Measurements from ENCODE around the gene HINT1.
"Not testable (repeated sequence)": the region's sequence is repeated elsewhere in the genome, so short reads cannot be mapped to it uniquely, and the experiment has no call there.

The HINT1 gene

DNA sequence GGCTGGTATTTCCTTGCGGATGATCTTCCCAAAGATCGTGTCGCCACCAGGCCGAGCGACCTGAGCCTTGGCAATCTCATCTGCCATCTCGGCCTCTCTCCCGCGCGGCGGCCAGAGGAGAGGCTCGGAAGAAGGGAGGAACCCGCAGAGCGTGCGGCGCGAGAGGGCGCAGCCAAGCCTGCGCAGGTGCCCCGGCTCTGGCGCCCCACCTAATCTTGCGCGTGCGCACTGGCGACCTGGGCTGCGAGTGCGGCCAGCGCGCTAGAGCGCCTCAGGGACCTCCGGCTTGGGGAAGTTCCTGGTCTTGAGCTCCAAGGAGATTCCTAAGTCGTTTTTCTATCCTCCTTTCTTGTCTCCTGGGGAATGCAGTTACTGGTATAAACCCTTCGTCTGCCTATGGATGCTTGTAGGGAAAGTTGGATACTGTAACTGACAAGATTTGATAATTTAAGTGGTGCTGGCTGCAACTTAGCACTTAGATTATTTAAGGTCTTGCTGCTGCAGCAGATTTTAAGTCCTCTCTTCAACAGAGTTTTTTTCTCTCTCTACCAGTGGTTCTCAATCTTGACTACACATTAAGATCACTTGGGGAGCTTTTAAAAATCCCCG lies at the start of gene HINT1:
TSS of gene HINT1 (minus strand) at position 138 of the 609 bp plus-strand sequence. CDS start at position 87, 51 bp downstream.
- peak; percentile 95 for DNase-seq

DNA sequence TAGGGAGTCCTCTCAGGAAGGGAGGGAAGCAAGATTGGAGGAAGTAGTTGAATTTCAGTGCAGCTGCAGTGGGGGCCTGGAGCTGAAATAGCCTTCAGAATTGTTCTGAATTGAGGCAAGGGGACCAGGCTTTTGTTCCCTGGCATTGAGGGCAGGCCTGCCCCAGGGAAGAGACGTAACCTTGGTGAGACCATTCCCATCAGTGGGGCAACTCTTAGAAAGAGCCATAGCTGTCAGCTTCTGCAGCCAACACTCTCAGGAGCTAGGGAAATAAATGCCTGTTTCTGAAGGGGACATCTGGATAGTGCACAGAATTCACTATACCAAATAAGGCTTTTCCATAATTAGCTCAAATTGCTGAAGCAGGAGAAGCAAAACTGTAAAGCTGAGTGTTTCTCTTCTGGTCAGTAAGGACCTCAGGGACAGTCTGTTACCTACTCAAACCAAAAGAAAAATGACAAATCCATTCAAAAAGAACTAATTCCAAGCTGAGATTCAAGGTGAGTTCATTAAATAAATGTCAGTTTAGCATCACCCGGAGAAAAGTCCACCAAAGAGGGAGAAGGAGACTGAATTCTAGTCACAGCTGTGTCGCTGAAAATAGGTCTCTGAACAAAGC lies 49.7 kb upstream of the HINT1 start:
- no peak for DNase-seq

DNA sequence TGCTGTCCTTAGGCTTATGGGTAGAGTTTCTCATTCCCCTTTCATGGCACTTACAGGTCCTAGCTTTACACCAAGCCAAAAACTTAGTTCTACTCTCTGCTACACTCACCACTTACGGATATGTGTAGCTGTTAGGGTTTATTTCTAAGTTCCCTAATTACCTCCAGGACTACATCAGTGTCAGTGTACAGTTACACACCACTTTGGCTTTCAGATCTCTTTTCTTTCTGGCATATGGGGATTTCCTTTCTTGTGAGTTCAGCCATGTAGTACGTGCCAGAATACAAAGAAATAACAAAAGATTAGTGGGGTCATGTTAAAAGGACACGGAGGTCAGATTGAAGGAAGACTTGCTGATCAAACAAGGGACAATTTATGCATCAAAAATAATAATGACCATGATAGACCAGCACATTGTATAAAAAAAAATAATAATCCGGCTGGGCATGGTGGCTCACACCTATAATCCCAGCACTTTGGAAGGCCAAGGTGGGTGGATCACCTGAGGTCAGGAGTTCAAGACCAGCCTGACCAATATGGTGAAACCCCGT lies 47.5 kb upstream of the HINT1 start:
- no peak for DNase-seq

DNA sequence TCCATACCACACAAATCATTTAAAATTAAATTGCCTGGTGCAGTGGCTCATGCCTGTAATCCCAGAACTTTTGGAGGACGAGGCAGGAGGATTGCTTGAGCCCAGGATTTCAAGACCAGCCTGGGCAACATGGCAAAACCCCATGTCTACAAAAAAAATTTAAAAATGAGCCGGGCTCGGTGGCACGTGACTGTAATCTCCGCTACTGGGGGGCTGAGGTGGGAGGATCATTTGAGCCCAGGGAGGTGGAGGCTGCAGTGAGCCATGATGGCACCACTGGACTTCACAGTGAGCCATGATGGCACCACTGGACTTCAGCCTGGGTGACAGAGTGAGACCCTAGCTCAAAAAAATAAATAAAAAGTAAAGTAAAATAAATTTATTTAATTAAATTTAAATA lies 46.6 kb upstream of the HINT1 start:
- DNase-seq, result no peak

DNA sequence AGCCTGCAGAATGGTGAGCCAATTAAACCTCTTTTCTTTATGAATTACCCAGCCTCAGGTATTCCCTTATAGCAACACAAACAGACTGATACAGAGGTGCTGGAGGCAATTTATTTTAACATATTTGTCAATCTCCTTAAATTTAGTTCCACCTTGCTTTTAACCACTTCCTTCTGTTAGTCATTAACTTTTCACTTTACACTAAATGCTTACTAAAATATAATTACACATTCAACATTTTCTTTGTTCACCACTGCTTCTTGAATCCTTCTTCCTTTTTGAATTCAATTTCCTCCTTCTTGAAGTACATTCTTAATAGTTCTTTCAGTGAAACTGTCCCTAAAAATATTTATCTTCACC lies 45.1 kb upstream of the HINT1 start:
- no peak for DNase-seq

DNA sequence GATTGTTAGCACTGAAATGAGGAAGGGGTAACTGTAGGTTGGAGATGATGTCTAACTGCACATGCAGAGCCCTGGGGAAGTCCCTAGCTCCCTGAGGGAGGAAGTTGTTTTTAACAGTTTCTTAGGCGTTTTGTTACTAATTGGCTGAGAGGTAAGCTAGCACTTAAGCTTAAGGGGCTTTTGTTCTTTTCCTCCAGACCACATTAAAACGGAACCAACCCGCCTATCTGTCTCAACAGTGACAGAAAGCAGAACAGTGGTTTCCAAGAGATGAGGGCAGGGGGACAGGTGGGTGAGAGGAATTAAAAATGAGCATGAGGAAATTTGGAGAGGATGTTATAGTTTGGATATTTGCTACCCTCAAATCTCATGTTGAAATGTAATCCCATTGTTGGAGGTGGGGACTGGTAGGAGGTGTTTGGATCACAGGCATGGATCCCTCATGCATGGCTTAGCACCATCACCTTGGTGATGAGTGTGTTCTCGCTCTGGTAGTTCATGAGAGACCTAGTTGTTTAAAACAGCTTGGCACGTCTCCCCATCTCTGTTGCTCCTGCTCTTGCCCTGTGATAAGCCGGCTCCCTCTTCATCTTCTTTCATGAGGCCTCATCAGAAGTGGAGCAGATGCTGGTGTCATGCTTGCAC lies 44.6 kb upstream of the HINT1 start:
- peak; percentile 90 for DNase-seq

DNA sequence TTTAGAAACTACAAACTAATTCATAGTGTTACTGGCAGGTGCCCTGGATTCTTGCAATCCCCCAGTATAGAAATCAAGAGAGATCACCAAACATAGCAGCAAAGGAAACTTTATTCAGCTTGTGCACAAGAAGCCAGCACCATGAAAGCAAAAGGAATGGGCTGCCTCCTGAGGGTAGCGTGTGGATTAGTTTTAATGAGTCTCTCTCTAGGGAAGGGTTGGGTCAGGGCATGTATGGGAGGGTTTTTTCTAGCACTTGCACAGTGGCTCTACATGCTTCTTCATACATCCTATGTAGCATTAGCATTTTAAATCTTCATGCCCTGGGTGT lies 44.1 kb upstream of the HINT1 start:
- DNase-seq, result no peak

DNA sequence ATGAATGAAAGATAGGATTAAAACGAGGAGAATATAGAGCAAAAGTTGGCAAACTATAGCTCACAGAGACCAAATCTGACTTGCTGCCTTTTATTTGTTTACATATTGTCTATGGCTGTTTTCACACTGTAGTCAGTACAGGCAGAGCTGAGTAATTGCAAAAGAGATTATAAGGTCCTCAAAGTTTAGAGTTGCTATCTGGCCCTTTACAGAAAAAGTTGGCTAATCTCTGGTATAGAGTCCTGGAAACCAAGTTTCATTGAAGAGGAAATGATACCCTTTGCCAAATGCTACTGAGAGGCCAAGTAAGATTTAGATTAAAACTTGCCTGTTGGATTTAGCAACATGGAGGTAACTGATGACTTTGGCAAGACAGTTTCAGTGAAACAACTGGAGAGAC lies 41.7 kb upstream of the HINT1 start:
- peak; percentile 64 for DNase-seq

DNA sequence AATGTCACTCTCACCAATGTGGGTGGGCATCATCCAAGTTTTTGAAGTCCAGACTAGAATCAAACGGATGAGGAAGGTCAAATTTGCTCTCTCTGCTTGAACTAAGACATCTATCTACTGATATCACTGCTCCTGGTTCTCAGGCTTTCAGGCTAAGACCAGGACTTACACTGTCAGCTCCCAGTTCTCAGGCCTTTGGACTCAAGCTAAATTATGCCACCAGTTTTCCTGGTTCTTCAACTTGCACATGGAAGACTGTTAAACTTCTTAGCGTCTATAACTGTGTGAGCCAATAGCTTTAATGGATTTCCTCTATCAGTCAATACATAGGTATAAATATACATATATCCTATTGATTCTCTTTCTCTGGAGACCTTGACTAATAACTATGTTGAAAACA lies 41.0 kb upstream of the HINT1 start:
- DNase-seq, result no peak

DNA sequence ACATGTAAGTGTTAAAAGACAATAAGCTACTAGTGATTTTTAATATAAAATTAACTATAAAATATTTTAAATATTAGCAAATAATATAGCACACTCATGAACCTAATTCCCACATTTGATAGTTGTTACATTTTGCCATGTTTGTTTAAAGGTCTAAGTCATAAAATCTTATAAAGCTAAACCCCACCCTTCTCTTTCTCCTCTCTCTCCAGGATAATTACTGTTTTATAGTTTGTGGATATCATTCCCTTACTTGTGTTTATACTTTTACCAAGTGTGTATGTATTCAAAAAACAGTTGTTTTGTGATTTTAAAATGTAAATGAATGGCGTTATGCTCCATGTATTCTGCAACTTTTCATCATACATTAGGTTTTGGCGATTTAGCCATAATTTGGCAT lies 39.9 kb upstream of the HINT1 start:
- no peak for DNase-seq

DNA sequence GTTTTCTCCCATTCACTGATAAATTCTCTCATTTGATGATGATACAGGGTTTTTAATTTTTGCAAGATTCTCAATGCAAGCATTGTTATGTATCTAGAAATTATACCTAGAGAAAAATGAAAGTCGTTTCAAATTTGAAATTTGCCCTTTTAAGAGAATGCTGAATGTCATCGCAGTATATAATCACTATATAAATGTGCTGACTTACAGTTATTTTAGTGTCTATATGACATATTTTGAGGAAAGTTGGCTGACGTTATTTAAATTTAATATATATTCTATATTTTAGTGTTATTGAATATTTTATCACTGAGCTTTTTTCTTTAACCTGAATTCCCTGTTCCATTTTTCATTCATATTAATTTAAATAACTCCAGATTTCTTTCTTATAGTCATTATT lies 35.5 kb upstream of the HINT1 start:
- no peak for DNase-seq

DNA sequence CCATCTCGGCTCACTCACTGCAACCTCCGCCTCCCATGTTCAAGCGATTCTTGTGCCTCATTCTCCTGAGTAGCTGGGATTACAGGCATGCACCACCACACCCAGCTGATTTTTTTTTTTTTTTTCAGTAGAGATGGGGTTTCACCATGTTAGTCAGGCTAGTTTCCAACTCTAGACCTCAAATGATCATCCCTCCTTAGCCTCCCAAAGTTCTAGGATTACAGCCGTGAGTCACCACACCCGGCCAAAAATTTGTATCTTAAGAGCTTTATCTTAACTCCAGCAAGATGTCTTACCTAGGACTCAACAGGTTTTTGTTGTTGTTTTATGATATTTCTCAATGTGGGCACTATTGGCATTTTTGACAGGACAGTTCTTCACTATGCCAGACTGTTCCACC lies 33.6 kb upstream of the HINT1 start:
- DNase-seq, result no peak

DNA sequence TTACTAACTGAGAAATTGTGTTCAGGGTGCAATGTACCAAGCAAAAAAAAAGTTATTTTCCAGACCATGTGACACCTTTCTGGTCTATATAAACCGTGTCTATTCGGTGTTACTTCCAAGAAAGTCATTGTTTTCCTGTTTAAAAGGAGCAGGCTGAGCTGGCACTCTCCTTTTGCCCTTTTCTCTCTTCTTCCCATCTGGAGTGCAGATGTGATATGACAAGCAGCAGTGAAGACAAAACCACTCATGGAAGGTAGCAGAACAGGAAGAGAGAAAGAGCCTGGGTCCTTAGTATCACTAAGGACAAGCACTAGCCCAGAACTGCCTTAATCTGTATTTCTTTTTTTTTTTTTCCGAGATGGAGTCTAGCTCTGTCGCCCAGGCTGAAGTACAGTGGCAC lies 31.3 kb upstream of the HINT1 start:
- no peak for DNase-seq

DNA sequence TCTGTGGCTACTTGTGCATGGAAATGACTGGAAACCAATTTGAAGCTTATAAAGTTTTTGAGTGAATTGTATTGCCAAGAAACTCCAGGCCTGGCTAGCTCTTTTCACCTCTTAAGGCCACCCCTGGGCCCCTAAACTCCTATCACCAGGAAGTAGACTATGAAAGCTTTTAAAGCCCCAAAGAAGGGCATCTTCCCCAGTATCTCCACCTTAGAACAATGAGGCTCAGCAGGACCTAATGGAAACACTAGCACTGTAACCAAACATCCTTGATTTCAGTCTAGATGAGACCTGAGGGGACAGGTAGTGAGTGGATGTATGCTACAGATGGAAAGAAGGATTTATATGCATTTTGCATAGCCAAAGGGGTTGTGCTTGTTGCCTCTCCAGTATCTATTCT lies 30.6 kb upstream of the HINT1 start:
- no peak for DNase-seq

DNA sequence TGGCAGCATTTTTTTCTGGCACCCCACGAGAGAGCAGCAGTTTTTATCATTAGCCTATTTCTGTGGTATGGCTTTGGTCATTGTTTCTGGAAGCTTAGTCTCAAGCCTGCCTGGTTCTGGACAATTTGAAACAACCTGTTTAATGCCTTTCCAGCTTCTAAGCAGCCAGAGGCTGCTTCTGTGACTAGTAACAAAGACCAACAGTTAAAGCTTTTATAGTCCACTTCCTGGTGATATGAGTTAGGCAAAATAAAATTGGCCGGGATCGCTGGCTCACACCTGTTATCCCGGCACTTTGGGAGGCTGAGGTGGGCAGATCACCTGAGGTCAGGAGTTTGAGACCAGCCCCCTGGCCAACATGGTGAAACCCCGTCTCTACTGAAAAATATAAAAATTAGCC lies 29.7 kb upstream of the HINT1 start:
- no peak for DNase-seq

DNA sequence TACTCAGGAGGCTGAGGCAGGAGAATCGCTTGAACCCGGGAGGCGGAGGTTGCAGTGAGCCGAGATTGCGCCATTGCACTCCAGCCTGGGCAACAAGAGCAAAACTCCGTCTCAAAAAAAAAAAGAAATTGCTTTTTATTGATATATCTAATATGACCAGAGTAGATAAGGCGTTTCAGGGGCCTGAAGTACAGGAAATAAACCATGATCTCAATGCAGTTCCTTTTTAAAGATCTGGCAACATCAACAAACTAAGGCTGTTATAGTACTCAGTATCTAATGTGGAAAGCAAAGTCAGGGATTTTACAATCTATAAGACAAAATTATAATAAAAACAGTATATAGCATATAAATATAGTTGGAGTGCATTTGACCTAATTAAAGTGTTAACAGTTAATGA lies 28.8 kb upstream of the HINT1 start:
- DNase-seq, result not testable (repeated sequence)

DNA sequence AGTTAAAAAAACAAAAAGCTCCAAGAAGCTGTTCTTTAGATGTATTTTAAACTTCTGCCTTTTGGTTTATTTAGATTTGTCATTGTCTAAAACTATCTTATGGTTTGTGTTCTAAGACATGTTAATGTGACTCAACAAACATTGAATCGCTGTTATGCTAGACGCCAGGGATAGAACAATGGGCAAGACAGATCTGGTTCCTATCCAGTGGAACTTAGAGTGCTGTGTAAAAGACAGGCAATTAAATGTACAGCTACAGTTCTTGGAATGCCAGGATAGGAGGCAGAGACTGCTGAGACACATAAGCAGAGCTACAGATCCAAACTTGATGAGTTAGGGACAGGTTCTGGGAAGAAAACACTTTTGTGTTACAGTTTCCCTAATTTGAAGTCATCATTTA lies 28.1 kb upstream of the HINT1 start:
- DNase-seq, result no peak

DNA sequence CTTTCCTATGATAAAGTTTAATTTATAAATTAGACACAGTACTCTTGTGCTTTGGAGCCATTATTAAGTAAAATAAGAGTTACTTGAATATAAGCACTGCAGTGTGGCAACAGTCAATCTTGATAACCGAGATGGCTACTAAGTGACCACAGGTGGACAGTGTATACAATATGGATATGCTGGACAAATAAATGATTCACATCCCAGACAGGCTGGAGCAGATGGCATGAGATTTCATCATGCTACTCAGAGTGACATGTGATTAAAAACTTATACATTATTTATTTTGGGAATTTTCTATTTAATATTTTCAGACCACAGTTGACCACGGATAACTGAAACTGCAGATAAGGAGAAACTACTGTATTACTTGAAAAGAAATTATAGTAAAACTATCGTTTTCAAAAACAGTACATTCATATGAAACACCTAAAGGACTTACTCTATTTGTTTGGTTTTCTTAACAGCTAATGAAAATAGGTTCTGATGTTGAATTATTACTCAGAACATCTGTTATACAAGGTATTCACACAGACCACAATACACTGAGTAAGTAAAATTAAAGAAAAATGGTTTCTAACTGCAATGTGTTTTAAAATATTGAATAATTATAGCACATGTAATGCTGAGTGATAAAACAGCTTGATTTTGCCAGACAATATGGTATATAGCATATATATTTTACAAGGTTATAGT lies 21.7 kb upstream of the HINT1 start:
- DNase-seq, result peak; percentile 63

DNA sequence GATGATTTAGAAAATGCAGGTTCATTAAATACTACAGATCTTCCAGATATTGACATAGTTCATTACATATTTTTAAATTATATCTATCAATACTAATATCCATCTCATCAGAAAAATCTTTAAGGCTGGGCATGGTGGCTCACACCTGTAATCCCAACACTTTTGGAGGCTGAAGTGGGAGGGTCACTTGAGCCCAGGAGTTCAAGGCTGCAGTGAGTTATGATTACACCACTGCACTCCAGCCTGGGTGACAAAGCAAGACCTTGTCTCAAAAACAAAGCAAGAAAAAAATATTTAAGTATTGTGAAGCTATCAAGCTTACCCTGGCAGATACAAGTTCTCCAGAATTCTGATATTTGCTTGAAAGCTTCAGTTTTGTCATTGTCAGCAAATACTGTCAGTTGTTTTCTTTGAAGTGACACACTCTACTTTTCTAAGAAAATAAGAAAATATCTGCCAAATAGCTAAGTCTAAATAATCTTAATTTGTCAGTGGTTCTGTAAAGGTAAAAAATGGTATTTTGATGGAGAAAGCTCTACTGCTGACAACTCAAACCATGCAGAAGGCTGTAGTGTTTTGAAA lies 20.6 kb upstream of the HINT1 start:
- DNase-seq, result no peak

DNA sequence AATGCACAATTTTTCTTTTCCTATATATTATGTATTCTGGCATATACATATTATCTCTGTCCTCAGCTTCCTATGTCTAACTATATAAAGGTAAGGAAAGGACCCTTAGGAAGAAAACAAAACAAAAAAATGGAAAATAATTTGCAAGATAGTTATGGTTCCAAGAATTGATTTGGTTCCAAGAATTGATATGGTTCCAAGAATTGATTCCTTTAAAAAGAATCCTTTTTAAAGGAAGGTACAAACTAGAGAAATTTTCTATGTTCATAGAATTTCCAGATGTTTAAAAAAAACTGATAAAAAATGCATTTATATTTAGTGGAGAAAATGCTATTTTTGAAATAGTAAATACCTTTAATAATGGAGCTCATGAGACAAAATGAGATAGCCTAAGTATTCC lies 17.8 kb upstream of the HINT1 start:
- peak; percentile 81 for DNase-seq

DNA sequence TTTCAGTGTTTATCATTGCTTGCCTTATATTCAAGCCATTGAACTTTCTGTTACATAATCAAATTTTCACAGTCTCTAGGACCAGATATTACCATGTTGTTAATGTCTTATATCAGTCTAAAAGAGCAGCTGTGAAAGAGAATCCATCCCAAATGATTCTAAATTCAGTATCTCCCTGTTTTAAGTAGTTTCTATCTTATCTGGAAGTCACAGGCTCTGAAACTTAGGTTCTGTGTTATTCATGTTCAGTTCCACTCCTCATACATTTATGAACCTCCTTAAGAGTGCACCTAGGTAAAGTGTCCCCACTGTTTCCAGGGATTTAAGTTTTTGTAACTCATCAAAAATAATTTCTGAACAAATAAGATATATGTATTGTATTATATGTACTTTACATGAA lies 15.4 kb upstream of the HINT1 start:
- peak; percentile 76 for DNase-seq

DNA sequence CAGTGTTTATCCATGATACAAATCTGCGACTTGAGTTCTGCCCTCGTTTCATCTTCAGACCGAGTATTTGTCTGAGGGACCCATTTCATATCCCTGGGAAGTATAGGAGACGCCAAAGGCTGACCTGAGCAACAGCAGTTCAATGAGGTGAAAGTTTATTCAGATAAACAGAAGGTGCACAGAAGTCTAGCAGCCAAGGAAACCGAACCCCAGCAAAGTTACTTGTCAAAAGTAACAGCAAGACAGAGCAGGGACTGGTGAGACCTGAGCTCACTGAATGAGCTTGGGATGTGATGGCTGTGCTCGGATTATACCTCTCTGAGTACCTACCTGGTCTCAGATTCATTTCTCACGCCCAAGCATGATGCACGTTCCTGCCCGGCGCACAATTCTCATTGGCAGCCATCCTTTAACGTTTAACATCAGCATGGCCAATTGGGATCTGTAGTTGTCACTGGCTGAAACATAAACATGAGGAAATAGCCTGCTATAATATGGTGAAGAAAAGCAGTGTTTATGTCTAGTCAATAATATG lies 6.3 kb upstream of the HINT1 start:
- DNase-seq, result no peak

DNA sequence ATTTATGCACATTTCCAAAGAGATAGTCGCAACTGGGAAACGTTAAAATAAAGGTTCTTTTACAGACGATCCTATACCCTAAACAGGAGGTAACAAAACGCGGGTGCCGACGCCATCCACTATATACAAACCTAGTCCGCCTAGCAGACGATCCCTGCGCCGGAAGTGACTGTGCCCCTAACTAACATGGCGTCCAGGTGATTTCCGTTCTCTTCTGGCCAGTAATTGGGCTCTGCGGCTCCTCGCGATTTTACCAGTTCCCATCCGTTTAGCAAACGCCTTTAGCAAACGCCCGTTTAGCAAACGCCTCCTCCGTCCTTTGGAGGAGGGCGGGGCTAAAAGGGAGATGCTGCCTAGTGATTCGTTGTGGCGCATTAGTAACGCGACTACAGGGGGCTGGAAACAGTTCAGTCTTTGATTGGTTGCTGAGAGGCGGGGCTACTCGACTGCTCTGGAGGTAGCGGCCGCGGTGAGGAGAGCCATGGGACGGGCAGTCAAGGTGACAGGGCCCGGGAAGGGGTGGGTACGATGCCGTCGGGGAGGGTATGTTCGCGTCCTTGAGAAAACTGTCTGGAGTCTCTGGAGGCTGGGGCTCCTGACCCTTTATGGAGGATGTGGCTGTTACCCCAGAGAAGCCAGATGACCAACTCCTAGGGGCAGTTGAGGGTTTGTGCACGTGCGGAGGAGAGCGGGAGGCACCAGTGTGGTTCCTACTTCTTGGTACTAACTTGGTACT lies 5.7 kb upstream of the HINT1 start, which contains the start of gene LYRM7:
TSS of gene LYRM7 (plus strand) at position 405 of the 736 bp plus-strand sequence. CDS start at position 482, 77 bp downstream.
- peak; percentile 99 for DNase-seq

All from OCI-M1 (cell line).